Left ventricle myocardium inferior (tissue), 1 donor: ENCODE results near the gene LRRC72. TPM values are rescaled to one million over a fixed set of nuclear protein-coding genes. Genes with fewer than 3 reads are reported as not detected.

Experiments used
- DNase-seq: peaks from one replicate; pipeline ENCODE4 v3.0.0-alpha.2; 2020
- H3K27ac ChIP-seq: fragments of 200-600 bp; replicated peaks from 2 replicates; pipeline ENCODE4 v1.8.0; 2021
- H3K27me3 ChIP-seq: fragments of 200-600 bp; 2 replicates; pipeline ENCODE4 v1.8.0; 2021; ENCODE audit warnings: low read depth
- H3K36me3 ChIP-seq: fragments of 200-600 bp; 2 replicates; pipeline ENCODE4 v1.8.0; 2021
- H3K4me1 ChIP-seq: fragments of 200-600 bp; 2 replicates; pipeline ENCODE4 v1.8.0; 2021
- H3K4me3 ChIP-seq: fragments of 200-600 bp; 2 replicates; pipeline ENCODE4 v1.8.0; 2021; ENCODE audit warnings: mild to moderate bottlenecking, moderate library complexity
- H3K9me3 ChIP-seq: fragments of 200-600 bp; replicated peaks from 2 replicates; pipeline ENCODE4 v1.8.0; 2021
- CTCF ChIP-seq: fragments of 200-600 bp; IDR thresholded peaks from 2 replicates; pipeline ENCODE4 v1.8.0; 2021; ENCODE audit warnings: antibody characterized with exemption, mild to moderate bottlenecking, borderline replicate concordance
- intact Hi-C: fragments of 100-400 bp; cut with micrococcal nuclease; formaldehyde crosslinking; loops from one replicate; pipeline ENCODE4 v1.11.0; 2022
- total RNA-seq: library from RNA; stranded (reverse); fragmentation: NEBNext Ultra II Directional; extraction: Animal tissue kit (Norgen Biotek cat#: 25700); gene quantifications from one replicate; pipeline ENCODE4 v1.2.1, GENCODE V29; 2021
- donor health status: DM: no; HTN: yes; CAD: no; lungs with severe emphysema.

The LRRC72 gene
- total RNA-seq, 1 donor from 2014 or later, result not detected

DNA sequence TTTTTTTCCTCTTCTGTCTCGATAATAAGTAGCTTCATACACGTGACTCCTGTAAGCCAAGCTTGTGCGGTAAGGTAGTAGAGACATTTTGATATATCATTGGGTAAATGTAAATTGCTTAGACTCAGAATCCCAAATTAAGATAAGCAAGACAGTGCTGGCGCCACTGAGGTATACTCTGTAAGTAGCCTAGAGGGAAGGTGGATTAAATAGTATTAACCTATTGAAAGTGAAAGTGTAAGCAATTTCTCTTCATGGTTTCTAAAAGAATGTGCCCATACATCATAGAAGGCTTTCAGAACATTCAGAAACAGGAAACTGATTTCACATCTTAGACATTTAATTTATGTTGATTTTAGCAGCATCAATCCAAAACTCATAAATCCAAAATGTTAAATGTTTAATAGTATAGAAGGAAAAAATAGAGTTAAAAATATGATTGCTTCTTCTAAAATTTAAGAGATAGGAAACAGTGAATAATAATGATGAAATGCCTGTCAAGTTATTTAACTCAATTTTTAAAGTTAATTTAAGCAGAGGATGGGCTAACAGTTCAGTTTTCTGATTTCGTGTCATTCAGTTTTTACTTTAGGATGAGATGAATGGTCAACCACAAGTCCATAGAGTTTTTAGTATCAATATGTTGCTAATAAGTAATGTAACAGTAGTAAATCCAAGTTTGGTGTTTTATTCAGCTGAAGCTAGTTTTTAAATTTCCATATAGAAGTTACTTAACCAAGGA lies 36.8 kb downstream of the LRRC72 start:
- Histone ChIP-seq H3K9me3 (no peaks in the 10 kb centered on the region), H3K27me3 (no peaks in the 10 kb centered on the region), H3K27ac (no peak overlapping the region), H3K4me1 (peaks cover 10% of the 10 kb centered on the region), H3K36me3 (no peaks in the 10 kb centered on the region), H3K4me3 (no peak overlapping the region)
- no peak for TF ChIP-seq CTCF
- intact Hi-C loops, result loop anchor here (5.0 to 10.0 kb wide), 3 partner anchors 129 to 481 kb away; no protein-coding TSS in a partner anchor
- DNase-seq, result no peak

DNA sequence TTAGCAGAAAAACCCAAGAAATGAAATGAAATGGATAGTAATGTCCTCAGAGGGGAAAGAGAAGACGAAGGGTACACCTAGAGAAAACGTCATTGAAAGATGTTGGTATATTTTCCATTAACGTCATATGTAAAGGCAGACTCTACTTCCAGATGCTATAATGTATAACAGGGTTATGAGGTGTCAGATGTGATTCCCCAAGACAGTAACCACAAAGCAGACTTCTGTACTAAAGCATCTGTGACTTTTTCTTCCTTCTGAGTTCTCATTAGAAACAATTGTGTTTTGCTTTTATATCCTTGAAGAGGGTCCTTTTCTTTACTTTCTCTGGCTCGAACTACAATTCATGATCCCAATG lies 37.4 kb downstream of the LRRC72 start:
- peaks cover 10% of the 10 kb centered on the region for H3K4me1 ChIP-seq
- H3K36me3 ChIP-seq, result no peaks in the 10 kb centered on the region
- H3K9me3 ChIP-seq, result no peaks in the 10 kb centered on the region
- no peak for TF ChIP-seq CTCF
- no peaks in the 10 kb centered on the region for H3K27me3 ChIP-seq
- no peak for DNase-seq
- H3K27ac ChIP-seq, result no peak overlapping the region
- intact Hi-C loops, result loop anchor here (5.0 to 10.0 kb wide), 3 partner anchors 129 to 482 kb away; no protein-coding TSS in a partner anchor
- no peak overlapping the region for H3K4me3 ChIP-seq

DNA sequence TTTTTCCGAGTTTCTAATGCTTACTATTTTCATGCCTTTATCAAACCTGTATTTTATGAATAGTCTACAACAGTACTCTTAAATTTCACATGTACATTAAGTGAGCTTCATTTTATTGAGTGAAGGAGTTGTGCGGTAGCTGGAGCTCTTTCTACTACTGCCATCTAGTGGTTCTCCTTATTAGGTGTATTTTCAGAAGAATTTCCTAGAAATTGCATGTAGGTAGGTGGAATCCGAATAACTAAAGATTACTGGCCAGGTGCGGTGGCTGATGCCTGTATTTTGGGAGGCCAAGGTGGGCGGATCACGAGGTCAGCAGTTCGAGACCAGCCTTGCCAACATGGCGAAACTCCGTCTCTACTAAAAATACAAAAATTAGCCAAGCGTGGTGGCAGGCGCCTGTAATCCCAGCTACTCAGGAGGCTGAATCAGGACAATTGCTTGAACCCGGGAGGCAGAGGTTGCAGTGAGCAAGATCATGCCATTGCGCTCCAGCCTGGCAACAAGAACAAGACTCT lies 38.3 kb downstream of the LRRC72 start:
- no peaks in the 10 kb centered on the region for H3K27me3 ChIP-seq
- intact Hi-C loops, result loop anchor here (5.0 to 10.0 kb wide), 3 partner anchors 130 to 483 kb away; no protein-coding TSS in a partner anchor
- no peaks in the 10 kb centered on the region for H3K36me3 ChIP-seq
- H3K4me3 ChIP-seq, result no peak overlapping the region
- H3K9me3 ChIP-seq, result no peaks in the 10 kb centered on the region
- H3K4me1 ChIP-seq, result peaks cover under 1% of the 10 kb centered on the region
- DNase-seq, result no peak
- peak; percentile 87 for TF ChIP-seq CTCF
- H3K27ac ChIP-seq, result no peak overlapping the region

- intact Hi-C loops, result no loop called here
- H3K9me3 ChIP-seq, result peaks cover 10% of the 10 kb centered on the region
- DNase-seq, result no peak
- H3K27me3 ChIP-seq, result no peaks in the 10 kb centered on the region
- no peak overlapping the region for H3K27ac ChIP-seq
- H3K4me3 ChIP-seq, result no peak overlapping the region
- no peaks in the 10 kb centered on the region for H3K4me1 ChIP-seq
- no peak for TF ChIP-seq CTCF
- H3K36me3 ChIP-seq, result no peaks in the 10 kb centered on the region
These were observed 45.3 kb downstream of the LRRC72 start for GRCh38 chr7:16571941-16572340.

DNA sequence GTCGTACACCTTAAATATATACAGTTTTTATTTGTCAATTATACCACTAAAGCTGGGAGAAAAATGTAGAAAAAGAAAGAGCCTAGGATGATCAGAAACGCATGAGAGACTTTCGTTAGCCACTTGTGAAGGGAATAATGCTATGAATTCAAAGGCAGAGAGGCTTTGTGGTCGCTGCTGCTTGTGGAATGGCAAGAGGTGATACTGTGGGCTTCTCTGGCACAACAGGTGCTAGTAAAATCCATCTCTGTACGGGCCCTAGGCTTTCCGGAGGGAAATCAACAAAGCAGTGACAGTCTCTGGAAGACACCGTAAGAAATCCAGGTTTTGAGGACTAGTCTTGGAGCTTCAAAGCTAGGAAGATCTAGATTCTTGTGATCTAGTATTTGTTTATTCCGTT lies 52.6 kb downstream of the LRRC72 start:
- no peaks in the 10 kb centered on the region for H3K27me3 ChIP-seq
- no peak for TF ChIP-seq CTCF
- H3K4me1 ChIP-seq, result peaks cover 8% of the 10 kb centered on the region
- H3K9me3 ChIP-seq, result no peaks in the 10 kb centered on the region
- intact Hi-C loops, result no loop called here
- DNase-seq, result no peak
- no peak overlapping the region for H3K27ac ChIP-seq
- H3K4me3 ChIP-seq, result no peak overlapping the region
- H3K36me3 ChIP-seq, result no peaks in the 10 kb centered on the region
